WI38 (cell line): ENCODE data around the gene DYRK1B.
"Not testable (repeated sequence)": the region's sequence is repeated elsewhere in the genome, so short reads cannot be mapped to it uniquely, and the experiment has no call there.

Experiments
- H3K4me3 ChIP-seq: 2 replicates; pipeline ENCODE4 v1.5.1; 2011; ENCODE audit warnings: low read depth, mild to moderate bottlenecking, control low read depth, low read length
- CTCF ChIP-seq: IDR thresholded peaks from 2 replicates; pipeline ENCODE4 v1.5.1; 2012; ENCODE audit warnings: low read depth, mild to moderate bottlenecking, control low read depth, low read length

The DYRK1B gene

GRCh38 chr19:39819786-39820185 is 14.2 kb downstream of the DYRK1B start:
- no peak for TF ChIP-seq CTCF

GRCh38 chr19:39818626-39819097 is 15.3 kb downstream of the DYRK1B start:
- H3K4me3 ChIP-seq, result no peak overlapping the region
- TF ChIP-seq CTCF, result no peak

More at GRCh38 chr19:39819786-39820185, 14.2 kb downstream of the DYRK1B start:
- no peak overlapping the region for H3K4me3 ChIP-seq

GRCh38 chr19:39817888-39818561 is 15.9 kb downstream of the DYRK1B start:
- TF ChIP-seq CTCF, result no peak
- H3K4me3 ChIP-seq, result no peak overlapping the region

GRCh38 chr19:39816287-39817048 is 17.5 kb downstream of the DYRK1B start:
- no peak overlapping the region for H3K4me3 ChIP-seq

GRCh38 chr19:39814595-39814994 is 19.4 kb downstream of the DYRK1B start:
- no peak for TF ChIP-seq CTCF
- no peak overlapping the region for H3K4me3 ChIP-seq

More at GRCh38 chr19:39816287-39817048, 17.5 kb downstream of the DYRK1B start:
- TF ChIP-seq CTCF, result no peak

- not testable (repeated sequence) for H3K4me3 ChIP-seq
Measured at GRCh38 chr19:39814111-39814510, 19.9 kb downstream of the DYRK1B start.

- H3K4me3 ChIP-seq, result no peak overlapping the region
- no peak for TF ChIP-seq CTCF
Measured at GRCh38 chr19:39813264-39813993, 20.5 kb downstream of the DYRK1B start.
